Measurements from ENCODE around the gene TCN2. TPM values are rescaled to one million over a fixed set of nuclear protein-coding genes. Genes with fewer than 3 reads are reported as not detected.
A peak's percentile ranks its signal among the peaks of the same experiment; 100 is the strongest.

The TCN2 gene
- total and polyA plus RNA-seq, 4 donors, result 6.3 to 31.3 (median 24.6) TPM

DNA sequence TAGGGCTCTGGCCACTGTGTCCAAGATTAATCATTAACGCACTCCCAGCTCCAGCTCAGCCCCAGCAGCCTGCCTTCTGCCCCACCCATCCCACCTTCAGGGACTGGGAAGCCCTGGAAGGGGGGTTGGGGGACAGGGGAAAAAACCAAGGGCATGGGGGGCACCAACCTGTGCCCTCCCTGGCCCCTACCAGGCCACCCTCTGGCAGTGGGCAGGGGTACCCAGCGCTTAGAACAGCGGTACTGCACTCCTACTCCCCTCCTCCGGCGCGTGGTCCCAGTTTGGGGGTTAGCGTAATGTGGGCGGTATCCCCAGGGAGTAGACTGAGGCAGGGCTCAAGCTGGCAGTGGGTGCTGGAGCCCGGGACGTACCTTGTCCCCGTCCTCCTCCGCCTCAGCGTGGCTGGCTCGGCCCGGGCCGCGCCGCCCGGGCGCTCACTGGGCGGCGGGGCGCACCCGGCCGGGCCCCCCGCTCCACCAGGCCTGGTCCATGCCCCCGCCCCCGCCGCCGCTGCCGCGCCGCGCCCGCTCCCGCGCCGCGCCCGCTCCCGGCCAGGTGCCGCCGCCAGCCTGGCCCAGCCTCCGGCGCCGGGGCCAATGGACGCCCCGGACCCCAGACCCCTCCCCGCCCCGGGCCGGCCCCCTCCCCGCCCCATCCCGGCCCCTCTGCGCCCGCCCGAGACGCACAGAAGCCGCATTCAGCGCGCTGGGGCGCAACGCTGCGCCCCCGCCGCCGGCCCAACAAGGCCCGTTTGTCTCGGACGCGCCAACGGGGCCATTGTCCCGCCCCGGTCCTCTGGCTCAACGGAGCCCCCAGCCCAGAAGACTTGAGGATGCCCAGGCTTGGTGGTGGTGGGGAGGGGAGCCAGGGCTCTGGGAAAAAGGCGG lies 32.6 kb upstream of the TCN2 start, which contains the start of gene GAL3ST1:
Gene GAL3ST1, minus strand, starts transcription at position 571 of the 887 bp plus-strand sequence. CDS start 17,273 bp downstream, outside the sequence.
- no peaks in the 10 kb centered on the region for H3K9me3 ChIP-seq (ENCODE audit: control insufficient read depth, low read length)
- no peak for DNase-seq
- H3K4me3 ChIP-seq (ENCODE audit: low read length in 2 of 2), result peak within 1 kb of the TSS; percentile 3 to 24
- no peak for ATAC-seq (ENCODE audit: low FRiP score)
- H3K4me1 ChIP-seq (ENCODE audit: control insufficient read depth in 1 of 2, insufficient read depth in 2 of 2, low read length in 2 of 2), result peaks cover 0 to 3% of the 10 kb centered on the region in 2 donors
- intact Hi-C loops (cut with DNase I), result no loop called here
- peak within 1 kb of the TSS in 1 of 2 donors; percentile 77 for H3K27ac ChIP-seq (ENCODE audit: low read depth in 1 of 2, low read length in 2 of 2)
- peaks cover 0 to 4% of the 10 kb centered on the region in 2 donors for H3K36me3 ChIP-seq (ENCODE audit: control insufficient read depth in 1 of 2, insufficient read depth in 2 of 2, low read length in 1 of 2)
- WGBS, 2 donors, result 4 to 9% methylated on average over 33 to 75 of the region's 75 CpGs
- H3K27me3 ChIP-seq (ENCODE audit: control insufficient read depth in 1 of 2, insufficient read depth in 2 of 2, low read length in 1 of 2), result no peaks in the 10 kb centered on the region

DNA sequence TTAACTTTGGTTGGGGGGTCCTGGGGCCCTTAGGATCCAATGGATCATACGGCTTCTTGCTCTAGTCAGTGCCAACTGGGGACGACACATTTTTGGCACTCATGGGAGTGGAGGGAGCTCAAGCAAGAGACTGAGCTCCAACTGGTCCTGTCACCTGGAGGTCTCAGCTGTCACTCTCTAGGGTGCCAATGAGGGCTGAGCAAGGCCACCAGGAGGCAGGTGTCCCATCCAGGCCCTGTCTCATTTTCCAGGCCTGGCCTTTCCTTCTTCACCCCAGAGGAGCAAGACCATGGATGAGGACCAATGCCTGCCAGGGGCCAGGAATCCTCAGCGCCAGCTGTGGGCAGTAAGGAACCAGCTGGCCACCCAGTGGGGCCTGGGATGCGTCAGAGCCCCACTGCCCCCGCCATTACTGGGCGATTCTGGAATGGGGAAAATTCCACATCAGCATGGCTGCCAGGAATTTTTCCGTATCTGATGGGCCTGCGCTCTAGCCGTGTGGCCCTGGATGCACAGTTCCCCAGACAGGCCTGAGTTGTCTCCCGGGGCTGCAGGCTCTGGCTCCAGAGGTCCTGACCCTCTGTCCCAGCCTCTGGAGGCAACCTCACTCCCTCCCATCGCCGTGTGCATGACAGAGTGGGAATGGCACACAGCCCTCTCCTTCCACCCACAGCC lies 31.8 kb upstream of the TCN2 start:
- ATAC-seq (ENCODE audit: low FRiP score) (peak; percentile 72), DNase-seq (peak; percentile 81 to 84)
- Histone ChIP-seq H3K36me3 (ENCODE audit: control insufficient read depth in 1 of 2, insufficient read depth in 2 of 2, low read length in 1 of 2) (peaks cover 0 to 4% of the 10 kb centered on the region in 2 donors), H3K4me1 (ENCODE audit: control insufficient read depth in 1 of 2, insufficient read depth in 2 of 2, low read length in 2 of 2) (peaks cover 0 to 3% of the 10 kb centered on the region in 2 donors), H3K9me3 (ENCODE audit: control insufficient read depth, low read length) (no peaks in the 10 kb centered on the region), H3K27ac (ENCODE audit: low read depth in 1 of 2, low read length in 2 of 2) (peak overlapping the region in 1 of 2 donors; percentile 77), H3K27me3 (ENCODE audit: control insufficient read depth in 1 of 2, insufficient read depth in 2 of 2, low read length in 1 of 2) (no peaks in the 10 kb centered on the region), H3K4me3 (ENCODE audit: low read length in 2 of 2) (peak overlapping the region; percentile 3 to 24)
- 10 to 16% methylated on average over 12 of the region's 12 CpGs for WGBS, 2 donors
- intact Hi-C loops (cut with DNase I), result no loop called here

DNA sequence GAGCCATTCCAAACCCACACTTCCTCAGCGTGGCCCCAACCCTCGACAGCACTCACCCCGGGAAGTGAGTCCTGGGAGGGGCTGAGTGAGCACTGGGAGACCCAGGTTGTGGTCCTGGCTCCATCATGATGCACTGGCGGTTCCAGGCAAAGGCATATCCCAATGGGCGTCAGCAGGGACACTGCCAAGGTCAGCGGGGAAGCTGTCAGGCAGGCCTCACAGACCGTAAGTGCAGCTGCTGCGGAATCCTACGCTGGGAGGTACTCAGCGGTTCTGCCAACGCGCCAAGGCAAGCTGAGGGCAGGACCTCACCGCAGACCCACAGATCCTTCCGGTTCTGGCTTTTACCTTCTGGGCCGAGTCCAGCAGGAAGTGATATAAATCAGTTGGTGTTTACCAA lies 31.1 kb upstream of the TCN2 start:
- intact Hi-C loops (cut with DNase I), result no loop called here
- ATAC-seq (ENCODE audit: low FRiP score) (no peak), DNase-seq (no peak)
- H3K36me3 ChIP-seq (ENCODE audit: control insufficient read depth in 1 of 2, insufficient read depth in 2 of 2, low read length in 1 of 2), result peaks cover 0 to 4% of the 10 kb centered on the region in 2 donors
- H3K4me3 ChIP-seq (ENCODE audit: low read length in 2 of 2), result no peak overlapping the region
- peaks cover 0 to 3% of the 10 kb centered on the region in 2 donors for H3K4me1 ChIP-seq (ENCODE audit: control insufficient read depth in 1 of 2, insufficient read depth in 2 of 2, low read length in 2 of 2)
- no peaks in the 10 kb centered on the region for H3K27me3 ChIP-seq (ENCODE audit: control insufficient read depth in 1 of 2, insufficient read depth in 2 of 2, low read length in 1 of 2)
- H3K27ac ChIP-seq (ENCODE audit: low read depth in 1 of 2, low read length in 2 of 2), result peak overlapping the region in 1 of 2 donors; percentile 77
- H3K9me3 ChIP-seq (ENCODE audit: control insufficient read depth, low read length), result no peaks in the 10 kb centered on the region
- 80 to 85% methylated on average over 15 of the region's 15 CpGs for WGBS, 2 donors

DNA sequence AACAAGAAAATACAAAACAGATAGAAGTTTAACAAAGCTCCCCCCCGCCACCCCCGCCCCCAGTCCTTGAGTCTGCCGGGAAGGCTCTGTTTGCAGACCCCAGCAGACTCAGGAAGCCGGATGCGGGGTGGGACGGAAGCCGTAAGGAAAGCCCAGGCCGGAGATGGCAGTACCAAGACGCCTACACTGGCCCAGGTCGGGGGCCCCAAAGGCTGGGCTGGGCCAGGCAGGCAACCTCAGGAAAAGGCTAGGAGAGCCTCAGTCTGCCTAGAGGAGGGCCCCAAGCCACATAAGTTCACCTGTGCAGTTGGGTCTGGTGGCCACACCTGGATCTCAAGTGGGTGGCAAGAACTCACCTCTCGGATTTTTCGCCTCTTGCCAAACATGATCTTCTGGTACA lies 28.5 kb upstream of the TCN2 start:
- ATAC-seq (ENCODE audit: low FRiP score) (no peak), DNase-seq (no peak)
- intact Hi-C loops (cut with DNase I), result no loop called here
- H3K36me3 ChIP-seq (ENCODE audit: control insufficient read depth in 1 of 2, insufficient read depth in 2 of 2, low read length in 1 of 2), result peaks cover 0 to 10% of the 10 kb centered on the region in 2 donors
- H3K4me1 ChIP-seq (ENCODE audit: control insufficient read depth in 1 of 2, insufficient read depth in 2 of 2, low read length in 2 of 2), result peaks cover 0 to 3% of the 10 kb centered on the region in 2 donors
- H3K27me3 ChIP-seq (ENCODE audit: control insufficient read depth in 1 of 2, insufficient read depth in 2 of 2, low read length in 1 of 2), result no peaks in the 10 kb centered on the region
- H3K27ac ChIP-seq (ENCODE audit: low read depth in 1 of 2, low read length in 2 of 2), result no peak overlapping the region
- no peak overlapping the region for H3K4me3 ChIP-seq (ENCODE audit: low read length in 2 of 2)
- 93 to 94% methylated on average over 12 of the region's 12 CpGs for WGBS, 2 donors
- no peaks in the 10 kb centered on the region for H3K9me3 ChIP-seq (ENCODE audit: control insufficient read depth, low read length)

DNA sequence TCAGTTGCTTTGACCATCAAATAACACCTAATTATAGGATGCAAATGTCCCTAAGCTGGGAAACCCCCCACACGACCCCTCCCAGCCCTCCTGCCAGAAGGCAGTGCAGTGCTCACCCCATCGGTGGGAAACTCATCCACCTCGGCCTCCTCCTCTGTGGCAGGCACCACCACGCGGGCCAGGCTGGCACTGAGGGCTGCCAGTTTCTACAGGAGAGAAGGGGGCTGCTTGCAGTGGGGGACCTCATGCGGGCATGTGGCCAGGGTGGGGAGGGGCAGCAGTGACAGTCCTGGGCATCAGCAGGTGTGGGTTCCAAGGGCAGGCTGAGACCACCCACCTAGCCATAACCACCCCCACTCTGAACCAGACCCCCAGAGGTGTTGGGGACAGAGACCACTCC lies 26.1 kb upstream of the TCN2 start:
- Histone ChIP-seq H3K4me3 (ENCODE audit: low read length in 2 of 2) (no peak overlapping the region), H3K27ac (ENCODE audit: low read depth in 1 of 2, low read length in 2 of 2) (no peak overlapping the region), H3K9me3 (ENCODE audit: control insufficient read depth, low read length) (no peaks in the 10 kb centered on the region), H3K36me3 (ENCODE audit: control insufficient read depth in 1 of 2, insufficient read depth in 2 of 2, low read length in 1 of 2) (peaks cover 0 to 14% of the 10 kb centered on the region in 2 donors), H3K27me3 (ENCODE audit: control insufficient read depth in 1 of 2, insufficient read depth in 2 of 2, low read length in 1 of 2) (no peaks in the 10 kb centered on the region), H3K4me1 (ENCODE audit: control insufficient read depth in 1 of 2, insufficient read depth in 2 of 2, low read length in 2 of 2) (peaks cover 0 to under 1% of the 10 kb centered on the region in 2 donors)
- WGBS, 2 donors, result 84% methylated on average over 6 of the region's 6 CpGs
- no peak for DNase-seq
- ATAC-seq (ENCODE audit: low FRiP score), result no peak
- intact Hi-C loops (cut with DNase I), result no loop called here

DNA sequence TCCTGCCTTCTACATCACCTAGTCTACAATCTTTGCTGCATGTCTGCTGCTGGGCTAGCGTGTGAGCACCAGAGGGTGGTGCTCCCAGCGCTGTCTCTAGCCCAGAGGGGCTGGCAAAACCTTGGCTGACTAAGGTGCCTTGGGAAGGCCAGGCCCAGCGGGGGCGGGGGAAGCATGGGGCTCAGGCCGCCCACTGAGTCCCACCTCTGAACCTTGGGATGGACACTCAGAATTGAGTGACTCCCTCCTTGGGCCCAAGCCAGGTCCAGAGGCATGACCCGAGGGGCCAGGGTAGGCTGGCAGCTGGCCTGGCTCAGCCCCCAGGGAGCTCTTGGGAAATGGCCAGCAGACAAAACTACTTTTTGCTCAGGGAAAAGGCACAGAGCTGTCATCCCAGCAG lies 24.9 kb upstream of the TCN2 start:
- H3K4me3 ChIP-seq (ENCODE audit: low read length in 2 of 2), result no peak overlapping the region
- peaks cover 0 to 19% of the 10 kb centered on the region in 2 donors for H3K36me3 ChIP-seq (ENCODE audit: control insufficient read depth in 1 of 2, insufficient read depth in 2 of 2, low read length in 1 of 2)
- ATAC-seq (ENCODE audit: low FRiP score) (no peak), DNase-seq (no peak)
- no peaks in the 10 kb centered on the region for H3K4me1 ChIP-seq (ENCODE audit: control insufficient read depth in 1 of 2, insufficient read depth in 2 of 2, low read length in 2 of 2)
- no peaks in the 10 kb centered on the region for H3K9me3 ChIP-seq (ENCODE audit: control insufficient read depth, low read length)
- WGBS, 2 donors, result 74 to 75% methylated on average over 6 of the region's 6 CpGs
- intact Hi-C loops (cut with DNase I), result no loop called here
- H3K27ac ChIP-seq (ENCODE audit: low read depth in 1 of 2, low read length in 2 of 2), result no peak overlapping the region
- H3K27me3 ChIP-seq (ENCODE audit: control insufficient read depth in 1 of 2, insufficient read depth in 2 of 2, low read length in 1 of 2), result no peaks in the 10 kb centered on the region

DNA sequence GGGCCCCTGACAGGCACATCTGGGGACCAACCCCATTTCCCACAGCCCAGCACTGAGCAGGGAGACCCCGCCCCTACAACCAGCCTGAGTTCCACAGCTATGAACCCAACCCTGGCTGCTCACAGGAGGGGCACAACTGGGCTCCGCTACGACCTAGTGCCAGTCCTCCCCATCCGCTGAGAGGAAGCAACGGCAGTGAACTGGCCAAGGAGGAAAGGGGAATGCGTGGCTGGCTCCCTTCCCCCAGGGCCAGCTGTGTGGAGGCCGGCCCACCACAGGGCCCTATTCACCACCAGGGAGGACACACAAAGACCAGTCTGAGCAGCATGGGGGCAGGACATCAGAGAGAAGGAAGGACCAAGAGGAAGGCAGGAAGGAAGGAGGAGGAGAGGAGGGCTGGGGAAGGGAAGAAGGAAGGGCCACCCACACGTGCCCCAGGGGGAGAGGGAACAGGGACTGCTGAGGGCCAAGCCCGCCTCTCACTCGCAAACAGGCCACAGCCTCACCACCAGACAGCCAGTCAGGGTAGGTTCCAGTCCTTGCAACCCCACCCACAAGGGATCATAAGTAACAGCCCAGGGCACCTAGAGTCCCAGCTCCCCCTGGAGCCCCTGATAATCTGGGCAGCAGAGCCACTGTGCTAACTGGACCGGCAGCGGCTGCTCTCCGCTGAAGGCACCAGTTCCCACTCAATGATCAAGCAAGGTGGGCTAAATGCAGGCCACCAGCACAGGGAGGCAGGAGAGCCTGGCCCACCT lies 24.0 kb upstream of the TCN2 start:
- Histone ChIP-seq H3K4me1 (ENCODE audit: control insufficient read depth in 1 of 2, insufficient read depth in 2 of 2, low read length in 2 of 2) (no peaks in the 10 kb centered on the region), H3K9me3 (ENCODE audit: control insufficient read depth, low read length) (no peaks in the 10 kb centered on the region), H3K36me3 (ENCODE audit: control insufficient read depth in 1 of 2, insufficient read depth in 2 of 2, low read length in 1 of 2) (peaks cover 0 to 23% of the 10 kb centered on the region in 2 donors), H3K4me3 (ENCODE audit: low read length in 2 of 2) (no peak overlapping the region), H3K27ac (ENCODE audit: low read depth in 1 of 2, low read length in 2 of 2) (no peak overlapping the region), H3K27me3 (ENCODE audit: control insufficient read depth in 1 of 2, insufficient read depth in 2 of 2, low read length in 1 of 2) (no peaks in the 10 kb centered on the region)
- ATAC-seq (ENCODE audit: low FRiP score) (no peak), DNase-seq (no peak)
- 72 to 80% methylated on average over 13 of the region's 13 CpGs for WGBS, 2 donors
- intact Hi-C loops (cut with DNase I), result no loop called here

DNA sequence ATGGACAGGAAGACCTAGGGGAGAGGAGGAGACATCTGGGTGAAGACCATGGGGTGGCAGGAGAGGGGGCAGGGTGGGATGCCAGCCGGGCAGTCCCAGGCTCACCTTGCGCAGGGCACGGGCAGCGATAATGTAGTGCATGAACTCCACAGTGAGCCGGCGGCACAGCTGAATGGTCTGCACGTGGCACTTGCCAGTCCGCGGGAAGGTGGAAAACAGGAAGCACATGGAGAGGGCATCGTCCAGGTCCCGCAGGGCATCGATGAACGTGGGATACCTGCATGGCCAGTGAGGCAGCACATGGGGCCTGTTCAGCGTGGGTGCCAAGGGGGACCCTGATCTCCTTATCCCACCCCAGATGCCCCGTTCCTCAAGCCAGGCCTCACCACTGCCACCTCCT lies 22.5 kb upstream of the TCN2 start:
- H3K4me1 ChIP-seq (ENCODE audit: control insufficient read depth in 1 of 2, insufficient read depth in 2 of 2, low read length in 2 of 2), result no peaks in the 10 kb centered on the region
- DNase-seq, result no peak
- no peaks in the 10 kb centered on the region for H3K27me3 ChIP-seq (ENCODE audit: control insufficient read depth in 1 of 2, insufficient read depth in 2 of 2, low read length in 1 of 2)
- 92% methylated on average over 15 of the region's 15 CpGs for WGBS, 2 donors
- peaks cover 0 to 21% of the 10 kb centered on the region in 2 donors for H3K36me3 ChIP-seq (ENCODE audit: control insufficient read depth in 1 of 2, insufficient read depth in 2 of 2, low read length in 1 of 2)
- H3K27ac ChIP-seq (ENCODE audit: low read depth in 1 of 2, low read length in 2 of 2), result no peak overlapping the region
- no peaks in the 10 kb centered on the region for H3K9me3 ChIP-seq (ENCODE audit: control insufficient read depth, low read length)
- no peak overlapping the region for H3K4me3 ChIP-seq (ENCODE audit: low read length in 2 of 2)
- ATAC-seq (ENCODE audit: low FRiP score), result no peak
- intact Hi-C loops (cut with DNase I), result no loop called here
